Neutrophil (primary cell): ENCODE measurements around the gene GLI1.

Experiments used
- H3K27ac ChIP-seq: fragments of 200-600 bp; sonication (generic); 2 replicates; pipeline ENCODE4 v1.5.1; 2016; ENCODE audit warnings: mild to moderate bottlenecking, moderate library complexity
- H3K27me3 ChIP-seq: fragments of 200-600 bp; sonication (generic); 2 replicates; pipeline ENCODE4 v1.6.0; 2016; ENCODE audit warnings: mild to moderate bottlenecking
- H3K36me3 ChIP-seq: fragments of 200-600 bp; sonication (generic); 2 replicates; pipeline ENCODE4 v1.5.1; 2017
- H3K4me1 ChIP-seq, 2 experiments: fragments of 200-600 bp in 1 of 2; sonication (generic) in 1 of 2; 1 replicate in 1 of 2; 2 replicates in 1 of 2; pipeline versions ENCODE4 v1.5.1 to v1.6.1; 2013 to 2016; ENCODE audit warnings: low read depth in 1 of 2, low read length in 1 of 2, mild to moderate bottlenecking in 1 of 2, moderate library complexity in 1 of 2; ENCODE audit not compliant: control insufficient read depth in 1 of 2, insufficient read depth in 1 of 2
- H3K4me3 ChIP-seq, 2 experiments: fragments of 200-600 bp in 1 of 2; sonication (generic) in 1 of 2; 1 replicate in 1 of 2; 2 replicates in 1 of 2; pipeline ENCODE4 v1.5.1; 2013 to 2016; ENCODE audit warnings: low read depth in 1 of 2, low read length in 1 of 2, mild to moderate bottlenecking in 1 of 2, moderate library complexity in 1 of 2
- H3K9me3 ChIP-seq: fragments of 200-600 bp; sonication (generic); 2 replicates; pipeline ENCODE4 v1.5.1; 2016
- CTCF ChIP-seq: fragments of 200-600 bp; sonication (generic); IDR thresholded peaks from 2 replicates; pipeline ENCODE4 v1.5.1; 2016; ENCODE audit warnings: antibody characterized with exemption

GLI1 gene

DNA sequence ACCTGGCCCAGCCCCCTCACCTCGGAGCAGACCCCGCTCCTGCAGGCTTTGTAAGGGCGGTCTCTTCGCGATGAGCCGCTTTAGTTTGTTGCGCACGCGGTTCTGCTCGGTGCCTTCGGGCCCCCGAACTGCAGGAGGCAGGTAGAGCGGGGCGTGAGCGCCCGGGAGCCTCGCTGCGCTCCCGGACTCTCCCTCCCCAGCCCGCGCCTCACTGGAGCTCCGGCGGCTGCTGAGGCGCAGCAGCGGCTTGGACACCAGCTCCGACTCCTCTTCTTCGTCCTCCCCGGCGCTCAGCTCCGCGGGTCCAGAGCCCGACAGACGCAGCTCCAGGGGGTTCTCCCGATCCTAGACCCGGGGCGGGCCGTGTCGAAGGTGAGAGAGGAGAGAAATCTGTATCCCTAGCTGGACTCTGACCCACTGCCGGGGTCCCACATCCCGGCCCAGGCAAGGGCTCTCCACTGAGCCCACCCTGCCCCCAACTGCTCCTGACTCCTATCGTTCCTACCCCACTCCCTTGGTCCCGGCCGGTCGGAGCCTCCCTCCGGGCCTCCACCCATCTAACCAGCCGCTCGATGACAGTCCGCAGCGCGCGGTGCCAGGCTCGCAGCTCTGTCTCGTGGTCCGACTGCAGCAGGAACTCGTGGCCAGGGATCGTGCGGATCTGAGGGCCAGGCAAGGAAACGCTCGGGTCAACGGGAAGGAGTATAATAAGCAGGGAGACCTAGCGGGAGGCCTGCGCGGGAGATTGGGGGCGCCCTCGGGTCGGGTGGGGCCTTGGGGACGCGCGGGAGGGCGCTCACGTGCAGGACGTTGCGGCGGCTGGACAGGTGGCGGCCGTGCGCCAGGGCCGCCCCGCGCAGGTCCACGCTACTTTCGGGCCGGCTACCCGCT is 15.9 kb downstream of the GLI1 start:
- Histone ChIP-seq H3K9me3 (no peaks in the 10 kb centered on the region), H3K27me3 (no peaks in the 10 kb centered on the region), H3K27ac (peak overlapping the region; percentile 99), H3K36me3 (peaks cover 63% of the 10 kb centered on the region), H3K4me1 (peaks cover 79 to 91% of the 10 kb centered on the region in 2 experiments), H3K4me3 (peak overlapping the region; percentile 97 to 100)
- no peak for TF ChIP-seq CTCF

- Histone ChIP-seq H3K4me1 (peaks cover 79 to 91% of the 10 kb centered on the region in 2 experiments), H3K27me3 (no peaks in the 10 kb centered on the region), H3K4me3 (peak overlapping the region; percentile 97 to 100), H3K9me3 (no peaks in the 10 kb centered on the region), H3K36me3 (peaks cover 54% of the 10 kb centered on the region), H3K27ac (peak overlapping the region; percentile 99)
- peak; percentile 69 for TF ChIP-seq CTCF
Observed at GRCh38 chr12:57476162-57476992, 16.8 kb downstream of the GLI1 start.

- Histone ChIP-seq H3K4me1 (peaks cover 78 to 89% of the 10 kb centered on the region in 2 experiments), H3K27ac (peak overlapping the region; percentile 99), H3K36me3 (peaks cover 46% of the 10 kb centered on the region), H3K27me3 (no peaks in the 10 kb centered on the region), H3K9me3 (no peaks in the 10 kb centered on the region), H3K4me3 (peak overlapping the region; percentile 97 to 100)
- TF ChIP-seq CTCF = no peak
Observed at GRCh38 chr12:57476993-57477709, 17.6 kb downstream of the GLI1 start.

DNA sequence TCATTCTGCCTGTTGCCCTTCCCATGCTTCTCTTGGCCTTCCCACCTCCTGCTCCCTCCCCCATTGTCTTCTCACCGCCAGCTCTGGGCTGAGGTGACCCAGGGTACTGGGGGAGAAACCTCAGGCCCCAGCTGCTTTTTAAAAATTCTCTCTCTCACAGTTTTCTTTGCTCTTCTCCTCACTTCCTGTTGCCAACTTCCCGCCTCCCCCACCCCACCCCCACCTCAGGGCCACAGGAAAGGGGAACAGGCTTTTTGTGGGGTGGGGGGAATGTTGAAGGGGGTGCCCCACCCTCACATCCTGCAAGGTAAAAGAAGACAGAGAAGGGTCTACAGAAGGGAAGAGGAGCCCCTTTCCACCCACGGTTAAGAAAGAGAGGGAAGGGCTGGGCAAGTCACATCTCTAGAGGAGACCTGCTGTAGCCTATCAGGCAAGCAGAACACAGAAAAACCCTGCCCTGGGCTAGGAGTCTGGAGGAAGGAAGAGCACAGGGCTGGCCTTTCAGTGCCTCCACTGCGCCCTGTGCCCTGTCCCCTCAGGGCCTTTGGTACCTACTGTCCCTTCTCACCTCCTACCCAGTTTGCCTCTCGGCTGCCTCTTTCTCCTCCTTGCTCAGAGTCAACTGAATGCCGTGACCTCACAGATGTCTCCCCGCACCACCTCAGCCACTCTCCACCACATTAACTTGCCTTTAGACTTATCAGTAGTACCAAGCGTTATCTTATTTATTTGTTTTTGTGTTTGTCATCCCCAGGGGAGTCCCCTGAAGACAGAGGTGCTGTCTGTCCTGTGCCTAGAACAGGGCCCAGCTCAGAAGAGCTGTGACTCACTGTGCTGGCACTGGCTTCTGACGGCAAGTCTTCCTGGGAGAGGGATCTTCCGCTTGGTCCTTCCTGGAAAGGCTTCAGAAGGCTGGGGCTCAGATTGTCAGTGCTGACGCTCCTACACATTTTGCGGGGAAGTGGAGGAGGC is 18.4 kb downstream of the GLI1 start:
- peak overlapping the region; percentile 97 to 100 for H3K4me3 ChIP-seq
- H3K36me3 ChIP-seq = peaks cover 38% of the 10 kb centered on the region
- peak; percentile 26 for TF ChIP-seq CTCF
- no peaks in the 10 kb centered on the region for H3K9me3 ChIP-seq
- peaks cover 69 to 81% of the 10 kb centered on the region in 2 experiments for H3K4me1 ChIP-seq
- H3K27me3 ChIP-seq = no peaks in the 10 kb centered on the region
- H3K27ac ChIP-seq = peak overlapping the region; percentile 99
